ENCODE measurements around the gene CPT1A.

The CPT1A gene

GRCh38 chr11:68840661-68841653 lies 759 bp downstream of the CPT1A start:
- peaks cover 18% of the 10 kb centered on the region for H3K36me3 Mint-ChIP-seq
- peaks cover 51% of the 10 kb centered on the region for H3K4me1 Mint-ChIP-seq
- DNase-seq (ENCODE audit: low spot score in 2 of 2) (peak in 1 of 2 donors; percentile 68), ATAC-seq (no peak)
- H3K9me3 Mint-ChIP-seq, result no peaks in the 10 kb centered on the region
- H3K27ac Mint-ChIP-seq, result no peak overlapping the region
- H3K4me3 Mint-ChIP-seq, result peak overlapping the region; percentile 77

GRCh38 chr11:68839911-68840641 lies 1.6 kb downstream of the CPT1A start:
- H3K4me1 Mint-ChIP-seq, result peaks cover 58% of the 10 kb centered on the region
- H3K4me3 Mint-ChIP-seq, result peak overlapping the region; percentile 77
- DNase-seq (ENCODE audit: low spot score in 2 of 2), result no peak
- H3K36me3 Mint-ChIP-seq, result peaks cover 18% of the 10 kb centered on the region
- ATAC-seq, result no peak
- H3K27ac Mint-ChIP-seq, result peak overlapping the region; percentile 83
- H3K9me3 Mint-ChIP-seq, result no peaks in the 10 kb centered on the region

- DNase-seq (ENCODE audit: low spot score in 2 of 2) (peak; percentile 89 to 97), ATAC-seq (peak; percentile 72)
- Mint-ChIP-seq H3K27ac (peak overlapping the region; percentile 83), H3K4me3 (peak overlapping the region; percentile 77), H3K9me3 (no peaks in the 10 kb centered on the region), H3K4me1 (peaks cover 57% of the 10 kb centered on the region), H3K36me3 (peaks cover 18% of the 10 kb centered on the region)
Observed at GRCh38 chr11:68839054-68839865, 2.5 kb downstream of the CPT1A start.

- H3K9me3 Mint-ChIP-seq, result no peaks in the 10 kb centered on the region
- peak overlapping the region; percentile 83 for H3K27ac Mint-ChIP-seq
- ATAC-seq (no peak), DNase-seq (ENCODE audit: low spot score in 2 of 2) (peak in 1 of 2 donors; percentile 65)
- H3K4me1 Mint-ChIP-seq, result peaks cover 50% of the 10 kb centered on the region
- peak overlapping the region; percentile 77 for H3K4me3 Mint-ChIP-seq
- peaks cover 18% of the 10 kb centered on the region for H3K36me3 Mint-ChIP-seq
Observed at GRCh38 chr11:68838572-68838964, 3.1 kb downstream of the CPT1A start.

GRCh38 chr11:68837583-68838571 lies 3.8 kb downstream of the CPT1A start:
- Mint-ChIP-seq H3K36me3 (peaks cover 15% of the 10 kb centered on the region), H3K4me1 (peaks cover 46% of the 10 kb centered on the region), H3K27ac (peak overlapping the region; percentile 83), H3K4me3 (peak overlapping the region; percentile 77), H3K9me3 (no peaks in the 10 kb centered on the region)
- DNase-seq (ENCODE audit: low spot score in 2 of 2) (no peak), ATAC-seq (no peak)

GRCh38 chr11:68835749-68836148 lies 6.0 kb downstream of the CPT1A start:
- Mint-ChIP-seq H3K4me3 (no peak overlapping the region), H3K4me1 (peaks cover 52% of the 10 kb centered on the region), H3K9me3 (no peaks in the 10 kb centered on the region), H3K27ac (peak overlapping the region; percentile 75), H3K36me3 (peaks cover 13% of the 10 kb centered on the region)
- ATAC-seq (no peak), DNase-seq (ENCODE audit: low spot score in 2 of 2) (no peak)

- Mint-ChIP-seq H3K9me3 (no peaks in the 10 kb centered on the region), H3K4me3 (no peak overlapping the region)
- DNase-seq (ENCODE audit: low spot score in 2 of 2), result no peak
Observed at GRCh38 chr11:68835328-68835727, 6.4 kb downstream of the CPT1A start.

GRCh38 chr11:68832476-68833181 lies 9.1 kb downstream of the CPT1A start:
- DNase-seq (ENCODE audit: low spot score in 2 of 2), result no peak
- H3K4me3 Mint-ChIP-seq, result no peak overlapping the region
- H3K36me3 Mint-ChIP-seq, result peaks cover 16% of the 10 kb centered on the region
- ATAC-seq, result no peak
- H3K4me1 Mint-ChIP-seq, result peaks cover 61% of the 10 kb centered on the region
- no peaks in the 10 kb centered on the region for H3K9me3 Mint-ChIP-seq
- H3K27ac Mint-ChIP-seq, result peak overlapping the region; percentile 70

More at GRCh38 chr11:68835328-68835727, 6.4 kb downstream of the CPT1A start:
- no peak for ATAC-seq
- Mint-ChIP-seq H3K36me3 (peaks cover 13% of the 10 kb centered on the region), H3K4me1 (peaks cover 56% of the 10 kb centered on the region), H3K27ac (peak overlapping the region; percentile 75)

GRCh38 chr11:68831124-68831523 lies 10.6 kb downstream of the CPT1A start:
- H3K27ac Mint-ChIP-seq, result peak overlapping the region; percentile 70
- no peak overlapping the region for H3K4me3 Mint-ChIP-seq
- no peak for DNase-seq (ENCODE audit: low spot score in 2 of 2)
- ATAC-seq, result no peak
- H3K36me3 Mint-ChIP-seq, result peaks cover 12% of the 10 kb centered on the region
- H3K9me3 Mint-ChIP-seq, result no peaks in the 10 kb centered on the region
- peaks cover 57% of the 10 kb centered on the region for H3K4me1 Mint-ChIP-seq

- no peak overlapping the region for H3K4me3 Mint-ChIP-seq
- H3K27ac Mint-ChIP-seq, result peak overlapping the region; percentile 85
- ATAC-seq (no peak), DNase-seq (ENCODE audit: low spot score in 2 of 2) (no peak)
- H3K4me1 Mint-ChIP-seq, result peaks cover 58% of the 10 kb centered on the region
- H3K36me3 Mint-ChIP-seq, result peaks cover 12% of the 10 kb centered on the region
- H3K9me3 Mint-ChIP-seq, result no peaks in the 10 kb centered on the region
Observed at GRCh38 chr11:68829581-68829980, 12.1 kb downstream of the CPT1A start.

GRCh38 chr11:68828957-68829356 lies 12.8 kb downstream of the CPT1A start:
- Mint-ChIP-seq H3K9me3 (no peaks in the 10 kb centered on the region), H3K27ac (peak overlapping the region; percentile 85), H3K36me3 (peaks cover 12% of the 10 kb centered on the region), H3K4me3 (no peak overlapping the region), H3K4me1 (peaks cover 58% of the 10 kb centered on the region)
- ATAC-seq (peak; percentile 11), DNase-seq (ENCODE audit: low spot score in 2 of 2) (no peak)

- H3K27ac Mint-ChIP-seq, result peak overlapping the region; percentile 85
Observed at GRCh38 chr11:68828155-68828931, 13.4 kb downstream of the CPT1A start.

GRCh38 chr11:68827733-68828132 lies 14.0 kb downstream of the CPT1A start:
- Mint-ChIP-seq H3K4me1 (peaks cover 54% of the 10 kb centered on the region), H3K36me3 (peaks cover 12% of the 10 kb centered on the region), H3K27ac (peak overlapping the region; percentile 85), H3K4me3 (no peak overlapping the region), H3K9me3 (no peaks in the 10 kb centered on the region)
- ATAC-seq, result no peak
- DNase-seq (ENCODE audit: low spot score in 2 of 2), result no peak

More at GRCh38 chr11:68828155-68828931, 13.4 kb downstream of the CPT1A start:
- Mint-ChIP-seq H3K36me3 (peaks cover 12% of the 10 kb centered on the region), H3K4me3 (no peak overlapping the region), H3K9me3 (no peaks in the 10 kb centered on the region), H3K4me1 (peaks cover 58% of the 10 kb centered on the region)
- ATAC-seq, result no peak
- no peak for DNase-seq (ENCODE audit: low spot score in 2 of 2)

All from stimulated activated effector memory CD8-positive, alpha-beta T cell treated with anti-CD3 and anti-CD28 coated beads, Interleukin-12 subunit alpha, Interleukin-12 subunit beta, amount 100 ng/mL, for 72 hours (primary cell).